Measurements from ENCODE around the gene LRRC14B.
"Not testable (repeated sequence)": the region's sequence is repeated elsewhere in the genome, so short reads cannot be mapped to it uniquely, and the experiment has no call there.

The LRRC14B gene

GRCh38 chr5:160921-161802, 30.1 kb upstream of the LRRC14B start:
- DNase-seq: no peak

- no peak for DNase-seq
Observed at GRCh38 chr5:161803-162110, 29.5 kb upstream of the LRRC14B start.

DNA sequence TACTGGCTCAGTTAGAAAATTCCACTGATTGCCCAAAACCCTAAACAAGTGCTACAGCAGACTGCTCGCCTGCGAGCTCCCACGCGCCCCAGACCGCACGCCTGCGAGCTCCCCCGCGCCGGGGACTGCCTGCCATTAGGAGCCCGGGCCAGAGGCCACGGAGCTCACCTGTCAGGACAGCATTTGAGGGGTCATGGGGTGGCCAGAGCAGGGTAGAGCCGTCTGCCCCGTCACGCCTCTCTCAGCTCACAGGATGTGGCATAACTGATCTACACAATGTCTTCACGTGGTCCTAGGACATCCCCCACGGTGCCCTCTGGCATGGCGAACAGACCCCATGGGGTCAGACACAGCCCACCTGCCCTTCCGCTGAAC, 29.1 kb upstream of the LRRC14B start:
- DNase-seq: no peak

- DNase-seq: no peak
Observed at GRCh38 chr5:162565-163337, 28.5 kb upstream of the LRRC14B start.

DNA sequence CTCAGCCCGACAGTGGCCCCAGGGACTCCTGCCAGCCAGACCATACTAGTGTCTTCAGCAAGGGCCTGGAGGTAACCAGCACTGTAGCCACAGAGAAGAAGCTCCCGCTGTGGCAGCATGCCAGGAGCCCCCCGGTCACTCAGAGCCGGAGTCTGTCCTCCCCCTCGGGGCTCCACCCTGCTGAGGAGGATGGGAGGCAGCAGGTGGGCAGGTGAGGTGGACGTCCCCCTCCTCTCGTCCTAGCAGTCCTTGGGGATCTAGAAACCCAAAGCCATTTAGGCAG, 28.0 kb upstream of the LRRC14B start:
- DNase-seq: no peak

GRCh38 chr5:163841-164240, 27.5 kb upstream of the LRRC14B start:
- DNase-seq: no peak

DNA sequence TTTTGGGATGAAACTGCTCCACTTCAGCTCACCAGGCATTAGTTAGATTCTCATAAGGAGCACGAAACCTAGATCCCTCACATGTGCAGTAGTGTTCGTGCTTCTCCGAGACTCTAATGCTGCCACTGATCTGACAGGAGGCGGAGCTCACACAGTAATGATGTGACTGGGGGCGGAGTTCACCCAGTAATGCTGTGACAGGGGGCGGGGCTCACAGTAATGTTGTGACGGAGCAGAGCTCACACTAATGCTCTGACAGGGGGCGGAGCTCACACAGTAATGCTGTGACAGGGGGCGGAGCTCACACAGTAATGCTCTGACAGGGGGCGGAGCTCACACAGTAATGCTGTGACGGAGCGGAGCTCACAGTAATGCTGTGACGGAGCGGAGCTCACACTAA, 27.1 kb upstream of the LRRC14B start:
- no peak for DNase-seq

- DNase-seq: not testable (repeated sequence)
Observed at GRCh38 chr5:164783-165182, 26.5 kb upstream of the LRRC14B start.

DNA sequence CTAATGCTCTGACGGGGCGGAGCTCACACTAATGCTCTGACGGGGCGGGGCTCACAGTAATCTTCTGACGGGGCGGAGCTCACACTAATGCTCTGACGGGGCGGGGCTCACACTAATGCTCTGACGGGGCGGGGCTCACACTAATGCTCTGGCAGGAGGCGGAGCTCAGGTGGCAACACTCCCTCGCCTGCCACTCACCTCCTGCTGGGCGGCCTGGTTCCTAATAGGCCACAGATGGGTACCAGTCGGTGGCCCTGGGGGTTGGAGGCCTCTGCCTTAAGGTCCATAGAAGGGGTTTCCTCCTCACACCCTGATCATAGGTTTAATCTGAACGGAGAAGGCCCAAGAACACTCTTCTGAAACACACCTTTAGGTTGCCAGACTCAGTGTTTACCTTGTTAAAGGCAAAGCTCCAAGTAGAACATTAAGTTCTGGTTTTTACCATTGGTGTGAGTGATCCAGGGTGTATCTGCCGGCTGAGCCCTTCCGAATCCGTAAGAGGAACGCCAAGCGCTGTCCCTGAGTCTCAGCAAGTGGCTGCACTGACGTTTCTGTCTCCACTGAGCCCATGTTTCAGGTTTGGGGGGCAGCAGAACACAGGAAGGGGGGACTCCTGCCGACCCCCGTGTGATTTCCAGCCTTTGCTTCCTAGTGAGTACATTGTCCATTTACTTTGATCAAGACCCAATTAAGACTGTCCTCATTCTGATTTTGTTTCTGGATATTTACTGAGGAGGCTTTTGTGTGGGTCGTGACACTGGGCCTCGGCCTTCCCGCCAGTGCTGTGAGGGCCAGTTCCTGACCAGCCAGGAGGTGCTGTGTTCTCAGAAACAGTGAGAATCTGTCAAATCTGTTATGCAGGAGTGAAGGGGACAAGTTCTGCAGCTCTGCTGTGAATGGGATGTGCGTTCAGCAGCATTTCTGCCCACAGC, 24.6 kb upstream of the LRRC14B start:
- no peak for DNase-seq

GRCh38 chr5:167511-167910, 23.8 kb upstream of the LRRC14B start:
- DNase-seq: no peak

DNA sequence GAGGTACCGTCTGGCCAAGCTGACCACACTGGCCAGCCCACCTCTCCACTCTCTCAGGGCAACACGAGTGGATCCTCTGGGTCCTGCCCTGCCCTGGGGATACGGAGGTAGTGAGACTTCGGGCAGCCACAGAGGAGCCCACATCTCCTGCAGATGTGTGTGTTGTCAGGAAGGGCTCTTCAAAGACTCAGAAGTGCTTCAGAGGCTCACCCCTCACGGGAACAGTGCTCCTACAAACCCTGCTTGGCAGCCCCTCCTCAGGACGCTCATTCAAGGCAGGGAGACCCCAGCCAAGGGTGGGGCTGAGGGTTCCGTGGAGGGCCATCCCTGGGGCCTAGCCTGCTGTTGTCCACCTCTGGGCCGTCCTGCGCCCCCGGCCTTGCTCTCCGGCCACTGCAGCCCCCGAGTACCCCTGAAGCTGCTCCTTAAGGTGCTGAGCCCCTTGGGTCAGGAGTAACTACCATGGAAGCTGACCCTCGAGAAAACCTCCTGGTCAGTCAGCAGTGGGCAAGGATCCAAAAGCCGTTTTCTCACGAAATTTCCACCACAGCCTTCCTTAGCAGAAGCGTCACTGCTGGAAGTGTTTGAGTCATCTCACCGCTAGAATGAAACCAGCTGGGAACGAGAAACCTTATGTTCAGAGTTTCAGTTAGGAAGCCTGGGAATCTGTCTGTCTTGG, 23.2 kb upstream of the LRRC14B start:
- no peak for DNase-seq

- no peak for DNase-seq
Observed at GRCh38 chr5:169071-169727, 22.1 kb upstream of the LRRC14B start.

DNA sequence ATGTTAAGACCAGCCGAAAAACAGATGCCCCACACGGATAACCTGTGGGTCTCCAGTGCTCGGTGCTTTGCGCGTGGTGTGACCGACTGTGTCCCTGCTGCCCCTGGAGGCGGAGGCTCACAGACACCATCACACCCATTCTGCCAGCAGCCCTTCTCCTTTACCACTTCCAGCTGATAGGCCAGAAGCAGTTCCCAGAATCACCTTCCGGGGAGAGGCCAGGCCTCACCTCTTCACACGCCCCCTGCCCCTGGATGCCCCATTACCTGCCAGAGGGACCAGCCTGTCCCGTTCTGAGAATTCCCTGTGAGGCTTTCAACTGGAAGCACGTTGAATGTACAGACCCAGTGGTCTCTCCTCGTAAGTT, 21.6 kb upstream of the LRRC14B start:
- no peak for DNase-seq

- no peak for DNase-seq
Observed at GRCh38 chr5:170971-171800, 20.1 kb upstream of the LRRC14B start.

DNA sequence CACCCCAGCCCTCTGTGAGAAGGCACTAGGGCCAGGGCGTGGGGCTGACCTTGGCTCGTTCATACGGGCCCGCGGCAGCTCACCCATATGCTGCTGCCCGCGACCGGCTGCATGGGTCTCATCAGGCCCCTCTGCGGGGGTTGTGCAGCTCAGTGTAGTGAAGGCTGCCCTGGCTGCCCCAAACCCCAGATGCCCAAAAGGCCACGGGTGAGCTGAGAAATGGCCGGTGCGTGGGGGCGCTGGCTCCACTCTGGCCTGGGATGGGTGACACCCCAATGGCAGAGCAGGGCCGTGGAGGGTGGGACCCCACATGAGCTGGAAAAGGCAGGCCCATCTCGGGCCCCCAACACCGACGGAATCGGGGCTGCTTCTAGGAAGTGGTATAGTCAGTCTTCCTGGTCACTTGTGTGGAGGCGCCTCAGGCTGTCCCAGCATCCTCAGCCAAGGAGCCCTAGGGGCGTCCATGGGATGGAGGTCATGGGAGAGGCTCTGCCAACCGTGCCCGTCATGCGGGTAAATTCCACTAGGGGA, 19.4 kb upstream of the LRRC14B start:
- no peak for DNase-seq

- no peak for DNase-seq
Observed at GRCh38 chr5:172421-172820, 18.9 kb upstream of the LRRC14B start.

GRCh38 chr5:172841-173251, 18.4 kb upstream of the LRRC14B start:
- DNase-seq: no peak

- no peak for DNase-seq
Observed at GRCh38 chr5:173392-174290, 17.7 kb upstream of the LRRC14B start.

DNA sequence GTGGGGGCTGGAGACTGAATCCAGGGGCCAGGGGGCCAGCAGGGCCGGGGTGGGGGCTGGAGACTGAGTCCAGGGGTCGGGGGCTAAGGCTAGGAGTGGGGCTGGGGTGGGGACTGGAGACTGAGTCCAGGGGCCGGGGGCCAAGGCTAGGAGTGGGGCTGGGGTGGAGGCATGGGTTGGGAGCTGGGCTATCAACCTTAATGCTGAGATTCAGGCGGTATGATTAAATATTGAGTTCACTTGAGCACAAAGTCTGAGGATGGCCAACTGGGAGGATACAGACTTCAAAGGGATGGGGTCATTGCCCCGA, 17.0 kb upstream of the LRRC14B start:
- no peak for DNase-seq

DNA sequence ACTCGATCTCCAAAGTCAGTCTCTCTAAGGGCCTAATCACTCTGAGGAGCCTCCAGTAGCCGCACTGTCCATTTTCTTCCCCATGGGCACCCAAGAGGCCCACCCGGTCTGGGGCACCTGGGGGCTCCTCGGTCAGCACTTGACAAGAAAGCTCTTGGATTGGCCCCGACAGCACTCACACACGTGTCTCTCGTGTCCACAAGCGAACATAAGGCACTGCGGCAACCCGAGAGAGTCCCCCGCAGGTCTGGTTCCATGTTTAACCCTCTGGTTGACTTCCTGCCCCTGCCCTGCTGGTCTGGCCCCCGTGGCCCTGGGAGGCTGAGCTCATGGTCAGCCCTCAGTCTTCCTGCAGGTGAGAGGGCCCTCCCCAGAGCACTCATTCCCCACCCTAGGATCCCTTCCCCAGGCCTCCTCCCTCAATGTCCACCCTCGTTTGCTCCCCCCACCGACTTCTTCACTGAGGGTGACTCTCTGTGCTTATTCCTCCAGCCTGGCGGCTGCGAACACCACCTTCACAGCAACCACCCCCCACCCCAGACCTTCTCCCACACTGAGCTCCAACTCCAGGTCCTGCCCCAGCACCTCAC, 16.3 kb upstream of the LRRC14B start:
- DNase-seq: no peak

Measured in NCI-H1930 (cell line).